GM12878 (cell line): ENCODE data around the gene CFC1.
"Not testable (repeated sequence)": the region's sequence is repeated elsewhere in the genome, so short reads cannot be mapped to it uniquely, and the experiment has no call there.

Experiments used
- ELK1 ChIP-seq: IDR thresholded peaks from 2 replicates; pipeline ENCODE4 v1.6.1; 2012; ENCODE audit warnings: low read depth, low read length, improper control_type of control experiment
- EP300 ChIP-seq, 2 experiments: fragments of 150-350 bp in 1 of 2; IDR thresholded peaks; 2 replicates each; pipeline ENCODE4 v1.6.1; 2011 to 2012; ENCODE audit warnings: low read depth in 2 of 2, low read length in 2 of 2, borderline replicate concordance in 1 of 2, improper control_type of control experiment in 1 of 2, inconsistent platforms in 1 of 2; ENCODE audit not compliant: control insufficient read depth in 1 of 2
- JUND ChIP-seq: IDR thresholded peaks from 2 replicates; pipeline ENCODE4 v1.6.1; 2012; ENCODE audit warnings: low read depth, mild to moderate bottlenecking, low read length, improper control_type of control experiment, moderate library complexity
- RAD51 ChIP-seq: fragments of 450-650 bp; IDR thresholded peaks from 2 replicates; pipeline ENCODE4 v1.6.1; 2016; ENCODE audit warnings: moderate library complexity, mild to moderate bottlenecking, inconsistent platforms
- SIX5 ChIP-seq: IDR thresholded peaks from 2 replicates; pipeline ENCODE4 v1.6.1; 2011; ENCODE audit warnings: mild to moderate bottlenecking, low read depth, low read length, moderate library complexity; ENCODE audit not compliant: severe bottlenecking

- TF ChIP-seq SIX5; ELK1; EP300 (IDR thresholded peaks at IDR 0.05; ENCODE audit: borderline replicate concordance in 1 of 2, control insufficient read depth in 1 of 2, low read depth in 2 of 2, low read length in 2 of 2); RAD51; JUND: not testable (repeated sequence)
Observed at GRCh38 chr2:130641688-130642087, 42.3 kb upstream of the CFC1 start.
